ENCODE data around the gene ATXN1.

GRCh38 chr6:16544521-16544920 is 216.7 kb downstream of the ATXN1 start:
- TF ChIP-seq LEF1 (IDR thresholded peaks at IDR 0.05; ENCODE audit: borderline replicate concordance) (no peak), SUZ12 (IDR thresholded peaks at IDR 0.05) (no peak), ZNF384 (IDR thresholded peaks at IDR 0.05) (no peak), FOXM1 (IDR thresholded peaks at IDR 0.05; ENCODE audit: borderline replicate concordance) (no peak), ARNT (IDR thresholded peaks at IDR 0.05) (no peak)

Measured in HEK293T (cell line).